ENCODE measurements around the gene GGA3.

Gene GGA3

GRCh38 chr17:75245011-75245410 is 16.4 kb downstream of the GGA3 start:
- no peak for DNase-seq (ENCODE audit: low spot score)

GRCh38 chr17:75244133-75244866 is 17.1 kb downstream of the GGA3 start:
- peak; percentile 74 for DNase-seq (ENCODE audit: low spot score)

DNA sequence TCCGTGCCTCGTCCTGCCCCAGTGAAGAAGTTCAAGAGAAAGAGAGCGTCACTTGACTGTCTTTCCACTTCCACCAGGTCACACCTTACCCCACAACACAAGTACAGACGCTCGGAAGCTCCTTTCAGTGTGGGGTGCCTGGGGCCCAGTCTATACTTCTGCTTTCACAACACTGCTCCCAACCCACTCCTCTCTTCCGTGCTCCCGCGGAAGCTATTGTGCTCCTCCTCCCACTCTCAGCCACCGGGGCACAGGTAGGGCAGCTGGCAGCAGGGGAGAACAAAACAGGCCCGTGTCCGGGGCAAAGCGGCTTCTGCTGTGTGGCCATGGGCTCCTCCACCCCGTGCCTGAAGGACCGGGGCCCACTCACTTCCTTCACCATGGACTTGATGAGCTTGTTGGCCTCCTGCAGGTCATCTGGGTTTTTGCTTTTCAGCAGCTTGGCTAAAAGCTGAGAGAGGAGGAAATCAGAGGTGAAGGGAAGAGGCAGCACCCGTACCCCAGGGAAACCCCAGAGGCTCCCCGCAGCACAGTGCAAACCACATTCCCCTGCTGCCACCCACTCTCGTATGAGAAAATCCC is 18.9 kb downstream of the GGA3 start:
- no peak for DNase-seq (ENCODE audit: low spot score)

DNA sequence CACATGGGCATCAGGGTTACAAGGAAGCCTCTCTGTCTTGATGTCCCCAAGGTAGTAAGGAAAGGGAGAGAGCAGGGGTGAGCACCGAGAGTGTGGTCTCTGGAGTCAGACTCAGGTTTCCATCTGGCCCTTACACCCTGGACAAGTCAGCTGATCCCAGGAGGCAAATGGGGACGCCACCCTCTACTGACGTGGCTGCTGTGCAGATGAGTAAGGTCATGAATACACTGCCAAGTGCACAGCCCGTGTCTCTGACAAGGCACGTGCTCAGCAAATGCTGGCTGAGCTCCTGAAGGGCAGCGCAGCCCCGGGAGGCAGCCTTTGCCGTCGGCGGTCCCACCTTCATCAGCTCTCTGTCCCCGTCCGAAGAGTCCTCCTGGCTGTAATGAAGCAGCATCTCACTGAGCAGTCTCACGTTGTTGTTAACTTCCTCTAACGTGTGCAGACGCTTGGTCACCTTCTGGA is 19.4 kb downstream of the GGA3 start:
- no peak for DNase-seq (ENCODE audit: low spot score)

GRCh38 chr17:75241502-75241901 is 19.9 kb downstream of the GGA3 start:
- no peak for DNase-seq (ENCODE audit: low spot score)

GRCh38 chr17:75241143-75241430 is 20.3 kb downstream of the GGA3 start:
- no peak for DNase-seq (ENCODE audit: low spot score)

DNA sequence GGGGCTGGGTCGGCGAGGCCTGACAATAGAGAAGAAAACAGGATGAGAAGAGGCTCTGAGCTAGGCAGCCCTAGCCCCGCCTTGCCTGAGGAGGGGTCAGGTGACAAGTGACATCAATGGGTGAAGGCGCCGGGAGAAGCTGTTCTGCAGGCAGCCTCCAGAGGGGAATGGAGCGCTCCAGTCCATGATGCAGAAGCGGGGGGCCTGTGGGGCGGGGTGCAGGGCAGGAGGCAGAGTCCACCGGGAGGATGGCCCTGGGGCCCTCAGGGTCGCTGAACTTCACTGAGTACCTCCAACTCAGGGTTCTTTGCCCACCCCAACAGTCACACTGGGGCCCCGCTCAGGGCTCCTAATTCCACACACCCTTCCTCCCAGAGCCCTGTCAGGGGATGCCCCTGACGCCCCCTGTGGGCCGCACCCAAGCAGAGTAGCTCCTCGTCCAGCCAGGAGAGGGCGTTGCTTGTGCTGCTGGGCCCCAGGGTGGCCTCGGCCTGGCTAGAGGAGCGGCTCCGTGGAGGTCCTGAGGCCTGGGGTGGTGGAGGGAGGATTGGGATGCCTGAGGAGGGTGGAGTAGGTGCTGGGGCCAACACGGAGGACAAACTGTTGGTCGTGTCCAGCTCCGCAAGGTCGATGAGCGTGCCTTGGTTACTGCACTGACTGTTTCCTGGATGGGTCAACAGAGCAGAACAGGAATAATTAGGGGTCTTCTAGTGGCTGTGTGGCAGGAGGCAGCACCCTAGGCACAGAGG is 20.8 kb downstream of the GGA3 start:
- peak; percentile 76 for DNase-seq (ENCODE audit: low spot score)

DNA sequence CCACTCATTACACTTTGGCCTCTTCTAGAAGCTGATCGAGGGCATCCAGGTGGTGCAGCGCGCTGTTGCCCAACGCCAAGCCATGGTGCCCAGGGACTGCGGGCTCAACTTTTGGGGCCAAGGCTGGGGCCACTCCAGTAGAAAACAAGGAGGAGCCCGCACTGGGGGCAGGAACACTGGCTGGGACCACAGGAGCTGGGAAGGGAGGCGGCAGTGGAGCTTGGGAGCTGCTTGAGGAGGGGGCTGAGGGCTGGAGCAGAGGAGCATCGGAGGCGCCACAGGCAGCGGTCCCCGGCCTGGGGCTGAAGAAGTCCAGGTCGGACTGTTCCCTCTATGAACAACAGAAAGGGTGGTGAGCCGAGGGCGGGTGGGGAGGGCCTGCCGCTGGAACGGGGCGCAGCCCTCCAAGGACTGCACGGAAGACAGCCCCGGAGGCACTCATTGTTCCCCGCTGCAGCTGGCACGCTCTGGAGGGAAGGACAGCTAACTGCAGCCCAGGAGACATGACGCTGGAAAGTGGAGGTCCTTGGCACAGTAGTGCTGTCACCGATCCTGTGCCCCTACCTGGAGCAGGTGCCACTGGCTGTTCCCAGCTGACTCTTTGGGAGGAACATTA is 21.5 kb downstream of the GGA3 start:
- DNase-seq (ENCODE audit: low spot score), result no peak

GRCh38 chr17:75239214-75239613 is 22.2 kb downstream of the GGA3 start:
- no peak for DNase-seq (ENCODE audit: low spot score)

- DNase-seq (ENCODE audit: low spot score), result peak; percentile 84
Observed at GRCh38 chr17:75238684-75239191, 22.7 kb downstream of the GGA3 start.

DNA sequence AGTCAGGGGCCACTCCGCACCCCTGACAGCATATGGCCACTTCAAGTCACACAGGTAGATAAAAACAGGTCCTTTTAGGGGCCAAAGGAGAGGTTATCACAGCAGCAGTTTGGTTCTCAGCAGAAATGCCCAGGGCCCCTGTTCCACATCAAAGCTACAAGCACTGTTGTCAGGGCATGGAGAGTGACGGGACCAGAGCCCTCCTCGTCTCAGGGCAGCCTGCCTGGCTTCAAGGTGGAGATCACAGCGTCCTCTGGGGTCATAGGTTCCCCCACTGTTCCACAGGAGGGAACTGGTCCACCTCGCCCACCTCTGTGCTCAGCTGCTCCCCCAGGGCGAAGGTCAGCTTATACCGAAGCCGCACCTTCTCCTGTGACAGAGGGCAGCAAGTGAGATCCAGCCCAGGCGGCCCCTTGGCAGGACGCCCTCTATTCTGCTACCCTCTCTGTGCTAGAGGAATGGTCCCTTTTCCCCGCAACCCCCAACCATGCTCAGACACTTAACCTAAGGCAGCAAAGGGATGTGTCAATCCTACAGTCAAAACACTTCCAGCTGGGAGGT is 23.3 kb downstream of the GGA3 start:
- no peak for DNase-seq (ENCODE audit: low spot score)

DNA sequence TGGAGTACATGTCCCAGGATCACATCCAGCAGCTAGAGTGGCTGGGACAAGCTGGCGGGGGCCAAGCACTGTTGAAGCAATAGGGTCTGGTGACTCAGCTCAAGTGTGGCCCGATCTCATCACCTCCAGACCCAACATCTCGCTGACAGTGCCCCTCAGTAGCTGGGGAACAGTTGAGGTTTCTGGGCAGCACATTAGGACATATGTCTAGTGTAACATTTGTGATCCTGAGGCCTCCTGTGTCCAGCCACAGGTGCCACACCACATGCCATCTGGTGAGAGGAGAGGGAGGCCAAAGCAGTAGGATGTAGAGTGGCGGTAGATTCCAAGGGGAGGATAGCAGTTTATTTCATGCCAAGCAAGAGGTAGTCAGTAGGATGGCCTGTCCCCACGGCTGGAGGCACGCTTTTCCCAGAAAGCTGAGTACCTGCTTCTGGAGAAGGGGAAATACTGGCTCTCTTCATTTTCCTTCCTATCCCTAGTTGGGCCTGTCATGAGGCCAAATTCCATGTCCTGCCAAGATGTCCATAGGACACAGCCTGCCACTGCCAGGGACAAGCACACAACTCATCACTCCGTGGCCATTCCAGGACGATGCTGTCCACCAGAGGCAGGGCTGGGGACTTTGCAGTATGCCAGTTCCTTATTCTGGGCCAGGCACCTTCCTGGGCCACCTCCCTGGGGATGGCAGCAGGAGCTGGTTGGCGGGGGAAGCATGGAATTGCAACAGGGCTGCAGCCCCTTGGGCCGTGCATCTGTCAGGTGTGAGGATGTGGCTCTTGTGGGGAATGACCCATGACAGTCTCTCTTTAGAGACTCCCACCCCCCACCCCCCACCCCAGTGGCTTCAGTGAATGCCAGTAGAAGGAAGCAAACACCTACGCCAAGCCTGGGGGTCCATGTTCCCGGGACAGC is 24.0 kb downstream of the GGA3 start:
- no peak for DNase-seq (ENCODE audit: low spot score)

DNA sequence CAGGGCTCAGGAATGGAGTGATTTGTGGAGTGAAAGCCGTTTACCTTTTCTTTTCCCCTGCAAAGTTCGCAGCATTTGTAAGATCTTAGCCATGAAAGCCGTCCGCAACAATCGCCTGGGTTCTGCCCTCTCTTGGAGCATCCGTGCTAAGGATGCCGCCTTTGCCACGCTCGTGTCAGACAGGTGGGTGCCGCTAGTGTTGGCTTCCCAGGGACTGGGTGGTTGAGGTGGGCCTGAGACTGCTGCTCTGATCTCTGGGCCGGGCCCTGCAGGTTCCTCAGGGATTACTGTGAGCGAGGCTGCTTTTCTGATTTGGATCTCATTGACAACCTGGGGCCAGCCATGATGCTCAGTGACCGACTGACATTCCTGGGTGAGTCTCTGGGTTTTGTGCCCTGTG is 28.6 kb downstream of the GGA3 start:
- no peak for DNase-seq (ENCODE audit: low spot score)

GRCh38 chr17:75231741-75232464 is 29.5 kb downstream of the GGA3 start:
- DNase-seq (ENCODE audit: low spot score), result no peak

GRCh38 chr17:75231071-75231470 is 30.3 kb downstream of the GGA3 start:
- no peak for DNase-seq (ENCODE audit: low spot score)

DNA sequence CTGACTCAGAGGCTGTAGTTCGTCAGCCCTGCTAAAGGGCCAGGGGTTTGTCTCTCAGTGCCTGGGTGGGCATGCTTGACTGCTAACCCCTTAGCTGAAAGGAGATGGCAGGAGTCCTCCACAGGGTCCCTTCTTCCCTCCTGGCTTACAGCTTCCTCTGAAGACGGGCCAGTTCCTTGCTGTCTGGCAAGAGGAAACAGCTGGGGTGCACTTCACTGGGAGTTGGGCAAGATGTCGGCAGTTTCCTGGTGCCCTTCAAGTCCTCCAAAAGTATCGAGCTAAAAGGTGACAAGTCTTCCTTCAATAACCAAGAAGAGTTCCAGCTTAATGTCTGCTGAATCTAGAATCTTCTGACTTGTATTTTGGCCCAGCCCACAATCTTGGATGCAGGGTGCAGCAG is 32.6 kb downstream of the GGA3 start:
- DNase-seq (ENCODE audit: low spot score), result no peak

- no peak for DNase-seq (ENCODE audit: low spot score)
Observed at GRCh38 chr17:75228305-75228704, 33.1 kb downstream of the GGA3 start.

- no peak for DNase-seq (ENCODE audit: low spot score)
Observed at GRCh38 chr17:75227729-75228128, 33.7 kb downstream of the GGA3 start.

DNA sequence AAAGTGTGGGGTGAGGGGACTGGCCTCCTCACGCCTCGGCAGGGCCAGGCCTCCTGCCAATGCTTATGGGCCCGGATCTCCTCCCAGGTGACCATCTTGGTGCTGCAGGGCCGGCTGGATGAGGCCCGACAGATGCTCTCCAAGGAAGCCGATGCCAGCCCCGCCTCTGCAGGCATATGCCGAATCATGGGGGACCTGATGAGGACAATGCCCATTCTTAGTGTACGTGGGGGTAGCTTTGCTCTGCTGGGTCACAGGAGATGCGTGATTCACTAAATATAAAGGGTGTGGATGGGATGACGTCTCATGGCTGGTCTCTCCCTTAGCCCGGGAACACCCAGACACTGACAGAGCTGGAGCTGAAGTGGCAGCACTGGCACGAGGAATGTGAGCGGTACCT is 36.4 kb downstream of the GGA3 start:
- no peak for DNase-seq (ENCODE audit: low spot score)

DNA sequence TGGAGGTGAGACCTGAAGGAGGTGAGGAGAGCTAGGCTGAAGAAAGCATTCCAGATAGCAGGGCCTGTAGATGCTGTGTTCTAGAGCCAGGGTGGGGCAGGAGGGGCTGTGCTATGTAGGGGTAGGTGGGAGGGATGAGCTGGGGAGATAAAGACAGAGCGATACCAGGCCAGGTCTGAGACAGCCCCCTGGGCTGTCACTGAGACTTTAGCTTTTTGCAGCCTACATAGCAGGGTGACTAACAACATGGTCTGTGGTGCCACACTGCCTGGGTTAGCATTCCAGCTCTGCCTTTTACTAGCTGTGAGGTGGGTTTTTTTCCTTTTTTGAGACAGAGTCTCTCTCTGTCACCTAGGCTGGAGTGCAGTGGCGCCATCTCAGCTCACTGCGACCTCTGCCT is 41.6 kb downstream of the GGA3 start:
- no peak for DNase-seq (ENCODE audit: low spot score)

- no peak for DNase-seq (ENCODE audit: low spot score)
Observed at GRCh38 chr17:75218131-75218530, 43.3 kb downstream of the GGA3 start.

All from NAMALWA (cell line).